Endothelial cell of umbilical vein (primary cell): ENCODE data around the gene NOD2.

Experiments
- EZH2 ChIP-seq: IDR thresholded peaks from 2 replicates; pipeline ENCODE4 v1.6.1; 2012; ENCODE audit warnings: borderline replicate concordance, low read depth, mild to moderate bottlenecking, moderate library complexity, low read length, inconsistent platforms; ENCODE audit not compliant: severe bottlenecking
- JUN ChIP-seq: IDR thresholded peaks from 2 replicates; pipeline ENCODE4 v1.6.1; 2011; ENCODE audit warnings: borderline replicate concordance, low read depth; ENCODE audit not compliant: insufficient read length, insufficient read depth
- POLR2A ChIP-seq: IDR thresholded peaks from 2 replicates; pipeline ENCODE4 v1.6.1; 2012; ENCODE audit warnings: low read depth, mild to moderate bottlenecking, control low read depth, low read length
- POLR2AphosphoS5 ChIP-seq: IDR thresholded peaks from 2 replicates; pipeline ENCODE4 v1.6.1; 2012; ENCODE audit warnings: low read depth, mild to moderate bottlenecking, control low read depth, low read length, moderate library complexity; ENCODE audit not compliant: insufficient read depth
- TF ChIP-seq, protein P1 (sequence below): IDR thresholded peaks from 2 replicates; pipeline ENCODE4 v1.6.1; 2011; ENCODE audit not compliant: insufficient read depth, insufficient read length
- TF ChIP-seq, protein P2 (sequence below), 2 donors: IDR thresholded peaks; 1 replicate in 1 of 2; 2 replicates in 1 of 2; pipeline ENCODE4 v1.5.1; 2011; ENCODE audit warnings: low read length in 2 of 2, mild to moderate bottlenecking in 2 of 2, moderate library complexity in 2 of 2, control low read depth in 1 of 2, inconsistent platforms in 1 of 2, low read depth in 1 of 2; ENCODE audit not compliant: insufficient read depth in 1 of 2; ENCODE audit errors: extremely low read depth in 1 of 2

DNA sequence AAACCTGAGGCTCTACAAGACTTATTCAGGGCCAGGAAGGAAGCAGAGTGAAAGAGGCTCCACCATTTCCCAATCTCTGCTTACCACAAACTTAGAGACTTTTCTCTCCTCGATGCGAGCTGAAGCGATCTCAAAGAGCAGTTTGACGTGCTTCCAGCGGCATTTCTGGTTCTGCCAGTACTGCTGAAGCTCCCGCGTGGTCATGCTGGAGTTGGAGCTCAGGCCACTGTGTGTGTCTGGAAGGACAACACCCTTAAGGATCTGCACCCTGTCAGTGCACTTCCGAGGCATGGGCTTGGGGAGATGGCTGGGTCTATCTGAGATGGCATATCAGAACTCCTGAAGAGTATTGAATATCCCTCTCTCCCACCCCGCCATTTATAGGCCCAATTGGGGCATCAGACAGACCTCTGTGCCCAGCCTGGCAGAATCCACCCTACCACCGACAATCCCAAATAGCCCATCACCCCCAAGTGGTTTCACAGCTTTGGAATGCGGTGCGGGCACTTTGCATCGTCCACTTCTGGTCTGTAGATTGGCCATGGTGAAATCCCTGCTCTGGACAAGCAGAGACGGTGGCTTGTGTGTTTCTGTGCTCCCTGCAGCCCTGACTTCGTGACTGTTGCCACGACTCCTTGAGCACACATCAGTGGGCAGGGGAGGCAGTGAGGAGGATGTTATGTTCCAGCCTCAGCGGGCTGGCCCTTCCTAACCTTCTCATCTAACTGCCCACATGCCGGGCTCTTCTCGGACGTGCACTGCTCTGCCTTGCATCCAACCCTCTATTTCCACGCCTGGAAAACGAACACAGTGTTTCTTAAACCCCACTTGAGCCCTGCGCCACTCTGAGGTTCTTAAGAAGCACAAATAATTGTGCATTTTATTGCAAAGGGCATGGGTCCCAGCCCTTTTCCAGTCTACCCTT, 17.5 kb upstream of the NOD2 start:
- TF ChIP-seq, protein P1, sequence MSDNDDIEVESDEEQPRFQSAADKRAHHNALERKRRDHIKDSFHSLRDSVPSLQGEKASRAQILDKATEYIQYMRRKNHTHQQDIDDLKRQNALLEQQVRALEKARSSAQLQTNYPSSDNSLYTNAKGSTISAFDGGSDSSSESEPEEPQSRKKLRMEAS: no peak
- TF ChIP-seq, protein P2, sequence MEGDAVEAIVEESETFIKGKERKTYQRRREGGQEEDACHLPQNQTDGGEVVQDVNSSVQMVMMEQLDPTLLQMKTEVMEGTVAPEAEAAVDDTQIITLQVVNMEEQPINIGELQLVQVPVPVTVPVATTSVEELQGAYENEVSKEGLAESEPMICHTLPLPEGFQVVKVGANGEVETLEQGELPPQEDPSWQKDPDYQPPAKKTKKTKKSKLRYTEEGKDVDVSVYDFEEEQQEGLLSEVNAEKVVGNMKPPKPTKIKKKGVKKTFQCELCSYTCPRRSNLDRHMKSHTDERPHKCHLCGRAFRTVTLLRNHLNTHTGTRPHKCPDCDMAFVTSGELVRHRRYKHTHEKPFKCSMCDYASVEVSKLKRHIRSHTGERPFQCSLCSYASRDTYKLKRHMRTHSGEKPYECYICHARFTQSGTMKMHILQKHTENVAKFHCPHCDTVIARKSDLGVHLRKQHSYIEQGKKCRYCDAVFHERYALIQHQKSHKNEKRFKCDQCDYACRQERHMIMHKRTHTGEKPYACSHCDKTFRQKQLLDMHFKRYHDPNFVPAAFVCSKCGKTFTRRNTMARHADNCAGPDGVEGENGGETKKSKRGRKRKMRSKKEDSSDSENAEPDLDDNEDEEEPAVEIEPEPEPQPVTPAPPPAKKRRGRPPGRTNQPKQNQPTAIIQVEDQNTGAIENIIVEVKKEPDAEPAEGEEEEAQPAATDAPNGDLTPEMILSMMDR (IDR thresholded peaks at IDR 0.05; ENCODE audit: extremely low read depth in 1 of 2, insufficient read depth in 1 of 2, low read depth in 1 of 2, low read length in 2 of 2): no peak
- no peak for TF ChIP-seq POLR2AphosphoS5
- no peak for TF ChIP-seq EZH2
- TF ChIP-seq POLR2A: no peak
- no peak for TF ChIP-seq JUN
